ENCODE data around the gene ATF7. TPM values are rescaled to one million over a fixed set of nuclear protein-coding genes. Genes with fewer than 3 reads are reported as not detected.
A peak's percentile ranks its signal among the peaks of the same experiment; 100 is the strongest.

ATF7 gene
- total and polyA plus RNA-seq, 2 of the 13 experiments (the other 11 are each of a cell fraction or from before 2014, with no cell fraction given): 9.6 to 16.2 TPM

- TF ChIP-seq NPAS2 (CRISPR knock-in tag; IDR thresholded peaks at IDR 0.05; ENCODE audit: borderline replicate concordance) (no peak), ISX (CRISPR knock-in tag; conservative IDR thresholded peaks at IDR 0.05) (no peak), TP53 (CRISPR knock-in tag; conservative IDR thresholded peaks at IDR 0.05) (no peak), HDAC2 (CRISPR knock-in tag; IDR thresholded peaks at IDR 0.05) (0 out of 2 replicates have a peak, but pooled peaks have one; percentile 19), PCBP1 (IDR thresholded peaks at IDR 0.05; ENCODE audit: borderline replicate concordance, low read depth, low read length) (peak; percentile 91), ZNF572 (CRISPR knock-in tag; IDR thresholded peaks at IDR 0.05) (no peak), RAD21 (CRISPR knock-in tag; IDR thresholded peaks at IDR 0.05) (no peak; the same call in 1 of the 2 replicates), HNRNPH1 (optimal IDR thresholded peaks at IDR 0.05; ENCODE audit: low read depth, low read length) (peak; percentile 32), MYNN (CRISPR knock-in tag; IDR thresholded peaks at IDR 0.05; ENCODE audit: low read depth) (no peak), ZNF775 (CRISPR knock-in tag; IDR thresholded peaks at IDR 0.05; ENCODE audit: borderline replicate concordance) (no peak), ZNF484 (CRISPR knock-in tag; IDR thresholded peaks at IDR 0.05; ENCODE audit: borderline replicate concordance, low read depth) (no peak), ZBTB1 (CRISPR knock-in tag; IDR thresholded peaks at IDR 0.05; ENCODE audit: borderline replicate concordance) (no peak), ZNF34 (CRISPR knock-in tag; IDR thresholded peaks at IDR 0.05; ENCODE audit: borderline replicate concordance) (0 out of 2 replicates have a peak, but pooled peaks have one; percentile 28), FOXA1 (IDR thresholded peaks at IDR 0.05) (no peak), FOXA1 (CRISPR knock-in tag; IDR thresholded peaks at IDR 0.05) (no peak), RBAK (CRISPR knock-in tag; IDR thresholded peaks at IDR 0.05) (no peak; the same call in 1 of the 2 replicates), MATR3 (CRISPR knock-in tag; IDR thresholded peaks at IDR 0.05) (no peak), ETV5 (CRISPR knock-in tag; IDR thresholded peaks at IDR 0.05; ENCODE audit: borderline replicate concordance) (peak; percentile 45; the same call in 1 of the 2 replicates)
- TF ChIP-seq, protein P1, sequence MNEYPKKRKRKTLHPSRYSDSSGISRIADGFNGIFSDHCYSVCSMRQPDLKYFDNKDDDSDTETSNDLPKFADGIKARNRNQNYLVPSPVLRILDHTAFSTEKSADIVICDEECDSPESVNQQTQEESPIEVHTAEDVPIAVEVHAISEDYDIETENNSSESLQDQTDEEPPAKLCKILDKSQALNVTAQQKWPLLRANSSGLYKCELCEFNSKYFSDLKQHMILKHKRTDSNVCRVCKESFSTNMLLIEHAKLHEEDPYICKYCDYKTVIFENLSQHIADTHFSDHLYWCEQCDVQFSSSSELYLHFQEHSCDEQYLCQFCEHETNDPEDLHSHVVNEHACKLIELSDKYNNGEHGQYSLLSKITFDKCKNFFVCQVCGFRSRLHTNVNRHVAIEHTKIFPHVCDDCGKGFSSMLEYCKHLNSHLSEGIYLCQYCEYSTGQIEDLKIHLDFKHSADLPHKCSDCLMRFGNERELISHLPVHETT (CRISPR knock-in tag; conservative IDR thresholded peaks at IDR 0.05): no peak
- TF ChIP-seq, protein P2, sequence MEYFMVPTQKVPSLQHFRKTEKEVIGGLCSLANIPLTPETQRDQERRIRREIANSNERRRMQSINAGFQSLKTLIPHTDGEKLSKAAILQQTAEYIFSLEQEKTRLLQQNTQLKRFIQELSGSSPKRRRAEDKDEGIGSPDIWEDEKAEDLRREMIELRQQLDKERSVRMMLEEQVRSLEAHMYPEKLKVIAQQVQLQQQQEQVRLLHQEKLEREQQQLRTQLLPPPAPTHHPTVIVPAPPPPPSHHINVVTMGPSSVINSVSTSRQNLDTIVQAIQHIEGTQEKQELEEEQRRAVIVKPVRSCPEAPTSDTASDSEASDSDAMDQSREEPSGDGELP (IDR thresholded peaks at IDR 0.05; ENCODE audit: borderline replicate concordance, low read depth): peak; percentile 22; the same call in 1 of the 2 replicates
These were observed at the start of gene ATF7 (continued) for GRCh38 chr12:53625946-53626701.

Data from HepG2 (cell line).